H1 (cell line): Measurements from ENCODE around the gene MAVS. TPM values are rescaled to one million over a fixed set of nuclear protein-coding genes. Genes with fewer than 3 reads are reported as not detected.

Source experiments
- CTCF ChIA-PET: fragments of 300-600 bp; sonication (Branson Sonifier 250); formaldehyde crosslinking; loops from one replicate; lab custom pipeline; 2021; ENCODE audit not compliant: partially characterized antibody; lab: Charles Lee
- POLR2A ChIA-PET: fragments of 300-600 bp; sonication (Branson Sonifier 250); formaldehyde crosslinking; loops from one replicate; lab custom pipeline; 2021; ENCODE audit warnings: inconsistent platforms; ENCODE audit not compliant: partially characterized antibody; lab: Charles Lee
- DNase-seq, 2 experiments: peaks; one replicate each; pipeline versions ENCODE4 v3.0.0 to v3.0.0-alpha.2; 2010 to 2022; ENCODE audit warnings: low spot score in 2 of 2, low read depth in 1 of 2, mixed read lengths in 1 of 2
- FAIRE-seq: peaks from 2 replicates; lab custom pipeline; 2011; peaks lifted over from hg19 to GRCh38; lab: Jason Lieb, UNC
- H2AFZ ChIP-seq: 2 replicates; pipeline ENCODE4 v1.8.1; 2012; ENCODE audit warnings: low read length, inconsistent platforms
- H2AK5ac ChIP-seq: 2 replicates; pipeline ENCODE4 v1.6.1; 2013; ENCODE audit warnings: low read depth, low read length
- H2BK120ac ChIP-seq: replicated peaks from 2 replicates; pipeline ENCODE3; 2013; ENCODE audit warnings: low read depth, low read length, inconsistent platforms
- H2BK12ac ChIP-seq: 2 replicates; pipeline ENCODE4 v1.6.1; 2013; ENCODE audit warnings: low read depth, low read length
- H2BK15ac ChIP-seq: 2 replicates; pipeline ENCODE4 v1.6.1; 2013; ENCODE audit warnings: low read length
- H2BK20ac ChIP-seq: 2 replicates; pipeline ENCODE4 v1.6.1; 2013; ENCODE audit warnings: low read length
- H2BK5ac ChIP-seq: 2 replicates; pipeline ENCODE4 v1.6.1; 2013; ENCODE audit warnings: low read depth, low read length
- H3K14ac ChIP-seq: 2 replicates; pipeline ENCODE4 v1.6.1; 2013; ENCODE audit warnings: inconsistent platforms; ENCODE audit not compliant: insufficient read length
- H3K18ac ChIP-seq: 2 replicates; pipeline ENCODE4 v1.6.1; 2013; ENCODE audit warnings: low read length; ENCODE audit errors: extremely low read depth
- H3K23ac ChIP-seq: 2 replicates; pipeline ENCODE4 v1.6.1; 2013; ENCODE audit warnings: inconsistent platforms; ENCODE audit not compliant: insufficient read length
- H3K23me2 ChIP-seq: 2 replicates; pipeline ENCODE4 v1.6.1; 2013; ENCODE audit warnings: low read depth, low read length
- H3K27ac ChIP-seq: 2 replicates; pipeline ENCODE4 v1.6.1; 2011; ENCODE audit warnings: low read depth, low read length, inconsistent platforms
- H3K27me3 ChIP-seq, 4 experiments: replicated peaks in 1 of 4; 1 replicate in 1 of 4; 2 replicates in 3 of 4; pipeline versions ENCODE4 v1.6.1 to v1.8.1; 2011 to 2013; ENCODE audit warnings: low read length in 3 of 4, mild to moderate bottlenecking in 3 of 4, inconsistent platforms in 2 of 4, mixed read lengths in 2 of 4, moderate library complexity in 1 of 4; ENCODE audit not compliant: control insufficient read depth in 3 of 4, insufficient read depth in 3 of 4; ENCODE audit errors: extremely low read depth in 1 of 4
- H3K36me3 ChIP-seq, 4 experiments: 2 replicates each; pipeline versions ENCODE4 v1.6.1 to v1.8.1; 2011 to 2013; ENCODE audit warnings: mild to moderate bottlenecking in 4 of 4, low read length in 3 of 4, moderate library complexity in 2 of 4, control low read depth in 1 of 4, inconsistent platforms in 1 of 4; ENCODE audit not compliant: insufficient read depth in 4 of 4, control insufficient read depth in 2 of 4
- H3K4ac ChIP-seq: replicated peaks from 2 replicates; pipeline ENCODE3; 2013; ENCODE audit warnings: low read length, low read depth, mixed read lengths, inconsistent platforms; ENCODE audit not compliant: insufficient read length
- H3K4me1 ChIP-seq, 4 experiments: replicated peaks in 1 of 4; 1 replicate in 1 of 4; 2 replicates in 3 of 4; pipeline versions ENCODE4 v1.6.1 to v1.8.1; 2011 to 2013; ENCODE audit warnings: low read length in 3 of 4, inconsistent platforms in 2 of 4, mixed read lengths in 1 of 4; ENCODE audit not compliant: insufficient read depth in 4 of 4, control insufficient read depth in 3 of 4
- H3K4me2 ChIP-seq, 2 experiments: 2 replicates each; pipeline versions ENCODE4 v1.6.1 to v1.8.1; 2011 to 2013; ENCODE audit warnings: low read depth in 2 of 2, low read length in 2 of 2, control low read depth in 1 of 2, inconsistent platforms in 1 of 2, mild to moderate bottlenecking in 1 of 2; ENCODE audit not compliant: insufficient read depth in 1 of 2
- H3K4me3 ChIP-seq, 4 experiments: fragments of 200-600, 300-600 bp in 1 of 4; sonication (generic), shearing (Covaris generic), sonication (Bioruptor Twin) in 1 of 4; 2 replicates each; pipeline versions ENCODE4 v1.5.1 to v1.8.1; 2011 to 2016; ENCODE audit warnings: low read length in 4 of 4, low read depth in 3 of 4, control low read depth in 2 of 4, inconsistent platforms in 2 of 4, mild to moderate bottlenecking in 2 of 4, mixed read lengths in 1 of 4, moderate library complexity in 1 of 4; ENCODE audit not compliant: insufficient read depth in 2 of 4; ENCODE audit errors: extremely low read depth in 1 of 4
- H3K56ac ChIP-seq: replicated peaks from 2 replicates; pipeline ENCODE3; 2013; ENCODE audit warnings: low read depth, mild to moderate bottlenecking, mixed read lengths, low read length, inconsistent platforms; ENCODE audit not compliant: insufficient read length
- H3K79me1 ChIP-seq: 2 replicates; pipeline ENCODE4 v1.6.1; 2013; ENCODE audit warnings: low read depth, low read length, control low read depth
- H3K79me2 ChIP-seq, 2 experiments: 2 replicates each; pipeline versions ENCODE4 v1.6.1 to v1.8.1; 2012 to 2013; ENCODE audit warnings: low read length in 2 of 2, mild to moderate bottlenecking in 2 of 2, inconsistent platforms in 1 of 2; ENCODE audit not compliant: insufficient read depth in 2 of 2, control insufficient read depth in 1 of 2
- H3K9ac ChIP-seq, 4 experiments: replicated peaks in 1 of 4; 1 replicate in 1 of 4; 2 replicates in 3 of 4; pipeline versions ENCODE4 v1.6.1 to v1.8.1; 2011 to 2013; ENCODE audit warnings: low read depth in 3 of 4, low read length in 3 of 4, control low read depth in 2 of 4, mild to moderate bottlenecking in 2 of 4, moderate library complexity in 2 of 4, inconsistent platforms in 1 of 4; ENCODE audit errors: extremely low read depth in 1 of 4
- H3K9me3 ChIP-seq, 2 experiments: 2 replicates each; pipeline versions ENCODE4 v1.6.1 to v1.8.1; 2012 to 2013; ENCODE audit warnings: mild to moderate bottlenecking in 2 of 2, moderate library complexity in 2 of 2, control low read depth in 1 of 2, inconsistent platforms in 1 of 2, low read depth in 1 of 2, low read length in 1 of 2, mixed read lengths in 1 of 2; ENCODE audit not compliant: insufficient read depth in 2 of 2
- H4K20me1 ChIP-seq, 2 experiments: replicated peaks in 1 of 2; 2 replicates each; pipeline versions ENCODE3 to v1.8.1; 2011 to 2013; ENCODE audit warnings: inconsistent platforms in 2 of 2, low read length in 2 of 2, mild to moderate bottlenecking in 1 of 2; ENCODE audit not compliant: insufficient read depth in 2 of 2, control insufficient read depth in 1 of 2
- H4K5ac ChIP-seq: 2 replicates; pipeline ENCODE4 v1.6.1; 2013; ENCODE audit warnings: low read length, low read depth, mixed read lengths, inconsistent platforms; ENCODE audit not compliant: insufficient read length
- H4K8ac ChIP-seq: 2 replicates; pipeline ENCODE4 v1.8.0; 2013; ENCODE audit warnings: mild to moderate bottlenecking, moderate library complexity, low read length, inconsistent platforms; ENCODE audit not compliant: insufficient read depth; ENCODE audit errors: extremely low read depth
- H4K91ac ChIP-seq: replicated peaks from 2 replicates; pipeline ENCODE3; 2013; ENCODE audit warnings: low read length, mixed read lengths, inconsistent platforms; ENCODE audit not compliant: insufficient read length
- CHD2 ChIP-seq: IDR thresholded peaks from 2 replicates; pipeline ENCODE4 v1.6.1; 2012; ENCODE audit warnings: low read length, improper control_type of control experiment
- EGR1 ChIP-seq: IDR thresholded peaks from 2 replicates; pipeline ENCODE4 v1.6.1; 2011; ENCODE audit warnings: low read depth, low read length, borderline replicate concordance
- FOSL1 ChIP-seq: IDR thresholded peaks from 2 replicates; pipeline ENCODE4 v1.6.1; 2011; ENCODE audit warnings: mild to moderate bottlenecking, low read depth, low read length, moderate library complexity; ENCODE audit not compliant: insufficient read depth
- HDAC2 ChIP-seq, 2 experiments: fragments of 300-600 bp in 1 of 2; sonication (generic) in 1 of 2; IDR thresholded peaks; 2 replicates each; pipeline ENCODE4 v1.6.1; 2011 to 2012; ENCODE audit warnings: low read depth in 2 of 2, low read length in 2 of 2, mild to moderate bottlenecking in 2 of 2, moderate library complexity in 2 of 2, borderline replicate concordance in 1 of 2, inconsistent platforms in 1 of 2
- RAD21 ChIP-seq, 2 experiments: IDR thresholded peaks in 1 of 2; conservative IDR thresholded peaks in 1 of 2; 2 replicates each; pipeline ENCODE4 v1.6.1; 2011; ENCODE audit warnings: low read depth in 2 of 2, low read length in 2 of 2, improper control_type of control experiment in 1 of 2, inconsistent platforms in 1 of 2, mild to moderate bottlenecking in 1 of 2, moderate library complexity in 1 of 2
- RBBP5 ChIP-seq: IDR thresholded peaks from 2 replicates; pipeline ENCODE4 v1.7.1; 2012; ENCODE audit warnings: low read depth, mild to moderate bottlenecking, inconsistent platforms, low read length, moderate library complexity, borderline replicate concordance
- SRF ChIP-seq: IDR thresholded peaks from 2 replicates; pipeline ENCODE4 v1.6.1; 2011; ENCODE audit warnings: mild to moderate bottlenecking, low read depth, low read length, moderate library complexity
- ZNF274 ChIP-seq: IDR thresholded peaks from 2 replicates; pipeline ENCODE4 v1.7.0; 2012; ENCODE audit warnings: low read length, borderline replicate concordance; ENCODE audit errors: extremely low read depth
- WGBS, 2 experiments: shearing (Covaris generic) in 1 of 2; methylation state at CpG; one replicate each; pipeline versions ENCODE4 v1.1.6 to v1.1.7; 2013 to 2015; ENCODE audit warnings: low lambda C conversion rate in 2 of 2, mixed read lengths in 2 of 2, inconsistent platforms in 1 of 2, low coverage in 1 of 2, missing lambda C conversion rate in 1 of 2; ENCODE audit not compliant: insufficient replicate concordance in 2 of 2, insufficient coverage in 1 of 2, insufficient read length in 1 of 2; ENCODE audit errors: extremely low coverage in 1 of 2, missing lambda C conversion rate in 1 of 2; 5-methylcytosine and 5-hydroxymethylcytosine counted together
- polyA plus RNA-seq, 7 experiments: library from polyadenylated mRNA; depleted of rRNA in 3 of 7; stranded (reverse) in 5 of 7; unstranded in 2 of 7; fragments of >200 nt in 5 of 7; fragments of 200-250 nt in 2 of 7; gene quantifications; 1 replicate in 5 of 7; 2 replicates in 1 of 7; 4 replicates in 1 of 7; pipeline versions ENCODE4 v1.2.1 to v1.2.3, GENCODE V29; 2011 to 2013; ENCODE audit warnings: missing spikeins in 2 of 7, mixed read lengths in 2 of 7
- total RNA-seq: library from RNA; stranded (reverse); fragmentation: NEBNext Ultra II Directional; extraction: Animal tissue kit (Norgen Biotek cat#: 25700); gene quantifications from 2 replicates; pipeline ENCODE4 v1.2.1, GENCODE V29; 2021

Gene MAVS
- total and polyA plus RNA-seq, 2 of the 8 experiments (the other 6 are each of a cell fraction or from before 2014, with no cell fraction given): 9.9 to 24.3 TPM

- no peaks in the 10 kb centered on the region for H3K27me3 ChIP-seq
- CTCF ChIA-PET: no interaction called here
- no peak for DNase-seq
- H3K4me2 ChIP-seq: no peak overlapping the region
- TF ChIP-seq HDAC2 (IDR thresholded peaks at IDR 0.05; ENCODE audit: borderline replicate concordance in 1 of 2, low read depth in 2 of 2, low read length in 2 of 2): no peak
- no peak for TF ChIP-seq RBBP5
- TF ChIP-seq ZNF274: no peak
- no peak for TF ChIP-seq EGR1
- no peak for TF ChIP-seq CHD2
- TF ChIP-seq FOSL1: no peak
- no peak for TF ChIP-seq RAD21 (IDR thresholded peaks at IDR 0.05 in 1 of 2, conservative IDR thresholded peaks at IDR 0.05 in 1 of 2; ENCODE audit: low read depth in 2 of 2, low read length in 2 of 2)
- no peak for TF ChIP-seq SRF
- no peak overlapping the region for H4K91ac ChIP-seq
- no peak overlapping the region for H3K4me3 ChIP-seq
- H2AFZ ChIP-seq: no peak overlapping the region
- H3K4me1 ChIP-seq: no peaks in the 10 kb centered on the region
- H2BK12ac ChIP-seq: no peak overlapping the region
- H3K9ac ChIP-seq: no peak overlapping the region
- 90% methylated on average over 2 of the region's 2 CpGs; no CpG with 5 or more reads in 1 of the 2 experiments for WGBS, 2 experiments
- H3K79me1 ChIP-seq: peaks cover 7% of the 10 kb centered on the region
- POLR2A ChIA-PET: interaction anchor here (0.9 to 1.7 kb wide), 3 partner anchors 13 to 21 kb away, joined by 3 to 5 read pairs (median 3); no protein-coding TSS in a partner anchor
- no peak overlapping the region for H3K18ac ChIP-seq
- no peak overlapping the region for H3K56ac ChIP-seq
- peaks cover 26 to 35% of the 10 kb centered on the region in 2 experiments for H4K20me1 ChIP-seq
- no peak for FAIRE-seq
- peaks cover 40 to 83% (median 66%) of the 10 kb centered on the region in 4 experiments for H3K36me3 ChIP-seq
- H3K23me2 ChIP-seq: no peaks in the 10 kb centered on the region; the same call in 1 of the 2 replicates
- no peak overlapping the region for H3K23ac ChIP-seq
- H2BK15ac ChIP-seq: no peak overlapping the region
- H3K27ac ChIP-seq: no peak overlapping the region
- H2BK20ac ChIP-seq: no peak overlapping the region
- H2BK5ac ChIP-seq: no peak overlapping the region
- H3K79me2 ChIP-seq: peaks cover 11 to 98% of the 10 kb centered on the region in 2 experiments
- H4K8ac ChIP-seq: no peak overlapping the region
- no peak overlapping the region for H4K5ac ChIP-seq
- H2AK5ac ChIP-seq: no peak overlapping the region
- H2BK120ac ChIP-seq: no peak overlapping the region
- no peak overlapping the region for H3K4ac ChIP-seq
- no peak overlapping the region for H3K14ac ChIP-seq
- no peaks in the 10 kb centered on the region for H3K9me3 ChIP-seq
Measured at GRCh38 chr20:3911956-3912355, 65.3 kb downstream of the MAVS start.
